Activated CD8-positive, alpha-beta T cell treated with anti-CD3 and anti-CD28 coated beads for 36 hours (primary cell): ENCODE measurements around the gene STAP2. TPM values are rescaled to one million over a fixed set of nuclear protein-coding genes. Genes with fewer than 3 reads are reported as not detected.
A peak's percentile ranks its signal among the peaks of the same experiment; 100 is the strongest.

Source experiments
- ATAC-seq: fragments of 200-7000 bp; cut with Tn5 transposase; one replicate; pipeline ENCODE4 v1.10.0; 2021; ENCODE audit warnings: mild to moderate bottlenecking, moderate library complexity
- CTCF ChIA-PET: fragments of 350-600 bp; sonication (Branson Sonifier 250); formaldehyde crosslinking; loops from one replicate; lab custom pipeline; 2021; ENCODE audit warnings: antibody characterized with exemption; lab: Charles Lee
- POLR2A ChIA-PET: fragments of 350-600 bp; sonication (Branson Sonifier 250); formaldehyde crosslinking; loops from one replicate; lab custom pipeline; 2021; ENCODE audit warnings: antibody characterized with exemption; lab: Charles Lee
- DNase-seq: peaks from one replicate; pipeline ENCODE4 v3.0.0-alpha.2; 2020
- H3K27ac Mint-ChIP-seq: one replicate; pipeline ENCODE4 v1.8.0; 2021; ENCODE audit warnings: mild to moderate bottlenecking, mixed read lengths
- H3K27me3 Mint-ChIP-seq: one replicate; pipeline ENCODE4 v1.8.0; 2021; ENCODE audit warnings: mixed read lengths
- H3K36me3 Mint-ChIP-seq: one replicate; pipeline ENCODE4 v1.8.0; 2021; ENCODE audit warnings: low read depth, mixed read lengths
- H3K4me1 Mint-ChIP-seq: one replicate; pipeline ENCODE4 v1.8.0; 2021; ENCODE audit warnings: low read depth, mixed read lengths
- H3K4me3 Mint-ChIP-seq: one replicate; pipeline ENCODE4 v1.8.0; 2021; ENCODE audit warnings: mild to moderate bottlenecking, moderate library complexity, mixed read lengths
- H3K9me3 Mint-ChIP-seq: one replicate; pipeline ENCODE4 v1.8.0; 2021; ENCODE audit warnings: mixed read lengths
- intact Hi-C: fragments of 100-400 bp; cut with micrococcal nuclease; formaldehyde crosslinking; loops from one replicate; pipeline ENCODE4 v1.10.0; 2022
- total RNA-seq, 2 experiments: library from RNA; stranded (reverse); gene quantifications; one replicate each; pipeline ENCODE4 v1.2.3, GENCODE V29; 2021
- TF ChIP-seq, protein P1 (sequence below): fragments of 200-600 bp; IDR thresholded peaks from one replicate; pipeline ENCODE4 v1.8.0; 2022; ENCODE audit warnings: antibody characterized with exemption, mild to moderate bottlenecking

The STAP2 gene
- total RNA-seq, 2 experiments from 2014 or later: 9.6 to 14.6 TPM

- Mint-ChIP-seq H3K27ac (peak overlapping the region; percentile 87), H3K36me3 (peaks cover 16% of the 10 kb centered on the region), H3K9me3 (no peaks in the 10 kb centered on the region), H3K4me1 (peaks cover 60% of the 10 kb centered on the region), H3K27me3 (no peaks in the 10 kb centered on the region), H3K4me3 (peak overlapping the region; percentile 71)
- peak; percentile 78 for ATAC-seq
- DNase-seq: peak; percentile 82
- ChIA-PET POLR2A (interaction anchor here (0.6 to 2.0 kb wide), 8 partner anchors 9 to 265 kb away, joined by 3 to 7 read pairs (median 4); partner anchors contain the start of genes CHAF1A and SH3GL1), CTCF (interaction anchor here (0.6 to 3.3 kb wide), 8 partner anchors 9 to 113 kb away, joined by 3 to 15 read pairs (median 4); partner anchors contain the start of gene SH3GL1)
- intact Hi-C loops: no loop called here
- TF ChIP-seq, protein P1, sequence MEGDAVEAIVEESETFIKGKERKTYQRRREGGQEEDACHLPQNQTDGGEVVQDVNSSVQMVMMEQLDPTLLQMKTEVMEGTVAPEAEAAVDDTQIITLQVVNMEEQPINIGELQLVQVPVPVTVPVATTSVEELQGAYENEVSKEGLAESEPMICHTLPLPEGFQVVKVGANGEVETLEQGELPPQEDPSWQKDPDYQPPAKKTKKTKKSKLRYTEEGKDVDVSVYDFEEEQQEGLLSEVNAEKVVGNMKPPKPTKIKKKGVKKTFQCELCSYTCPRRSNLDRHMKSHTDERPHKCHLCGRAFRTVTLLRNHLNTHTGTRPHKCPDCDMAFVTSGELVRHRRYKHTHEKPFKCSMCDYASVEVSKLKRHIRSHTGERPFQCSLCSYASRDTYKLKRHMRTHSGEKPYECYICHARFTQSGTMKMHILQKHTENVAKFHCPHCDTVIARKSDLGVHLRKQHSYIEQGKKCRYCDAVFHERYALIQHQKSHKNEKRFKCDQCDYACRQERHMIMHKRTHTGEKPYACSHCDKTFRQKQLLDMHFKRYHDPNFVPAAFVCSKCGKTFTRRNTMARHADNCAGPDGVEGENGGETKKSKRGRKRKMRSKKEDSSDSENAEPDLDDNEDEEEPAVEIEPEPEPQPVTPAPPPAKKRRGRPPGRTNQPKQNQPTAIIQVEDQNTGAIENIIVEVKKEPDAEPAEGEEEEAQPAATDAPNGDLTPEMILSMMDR: no peak
Observed at GRCh38 chr19:4379383-4380253, 41.0 kb upstream of the STAP2 start.

DNA sequence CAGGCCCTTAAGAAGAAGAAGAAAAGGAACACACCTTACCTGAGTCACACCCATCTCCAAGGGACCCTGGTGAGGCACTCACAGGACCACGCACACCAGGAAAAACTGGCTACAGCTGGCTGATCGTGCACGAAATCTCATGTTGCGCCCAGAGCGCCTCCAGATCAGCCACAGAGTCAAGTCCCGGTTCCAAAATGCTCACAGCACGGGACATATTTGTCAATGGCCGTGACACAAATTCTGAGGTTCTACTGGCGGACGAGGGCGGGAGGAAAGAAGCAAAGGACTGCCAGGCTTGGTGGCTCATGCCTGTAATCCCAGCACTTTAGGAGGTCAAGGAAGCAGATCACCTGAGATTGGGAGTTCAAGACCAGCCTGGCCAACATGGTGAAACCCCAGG lies 40.3 kb upstream of the STAP2 start:
- POLR2A ChIA-PET: interaction anchor here (0.9 to 2.0 kb wide), 4 partner anchors 9 to 22 kb away, joined by 3 to 7 read pairs (median 6); partner anchors contain the start of gene SH3GL1
- Mint-ChIP-seq H3K36me3 (peaks cover 16% of the 10 kb centered on the region), H3K9me3 (no peaks in the 10 kb centered on the region), H3K27me3 (no peaks in the 10 kb centered on the region), H3K4me1 (peaks cover 62% of the 10 kb centered on the region), H3K4me3 (peak overlapping the region; percentile 71), H3K27ac (peak overlapping the region; percentile 87)
- TF ChIP-seq, protein P1: no peak
- intact Hi-C loops: no loop called here
- DNase-seq (no peak), ATAC-seq (no peak)
- CTCF ChIA-PET: interaction anchor here (0.7 to 3.3 kb wide), 5 partner anchors 9 to 112 kb away, joined by 3 to 15 read pairs (median 5); partner anchors contain the start of gene SH3GL1

- no peaks in the 10 kb centered on the region for H3K27me3 Mint-ChIP-seq
- CTCF ChIA-PET: interaction anchor here (2.2 kb wide), 1 partner anchor 110 kb away, joined by 7 read pairs; no protein-coding TSS in a partner anchor
- peak overlapping the region; percentile 46 for H3K27ac Mint-ChIP-seq
- no peak for ATAC-seq
- no peaks in the 10 kb centered on the region for H3K9me3 Mint-ChIP-seq
- peaks cover 61% of the 10 kb centered on the region for H3K4me1 Mint-ChIP-seq
- H3K4me3 Mint-ChIP-seq: no peak overlapping the region
- DNase-seq: no peak
- TF ChIP-seq, protein P1: no peak
- intact Hi-C loops: no loop called here
- peaks cover 13% of the 10 kb centered on the region for H3K36me3 Mint-ChIP-seq
- POLR2A ChIA-PET: interaction anchor here (0.7 to 2.2 kb wide), 3 partner anchors 13 to 25 kb away, joined by 3 to 6 read pairs (median 3); partner anchors contain the start of gene CHAF1A
Observed at GRCh38 chr19:4376991-4377781, 38.6 kb upstream of the STAP2 start.

DNA sequence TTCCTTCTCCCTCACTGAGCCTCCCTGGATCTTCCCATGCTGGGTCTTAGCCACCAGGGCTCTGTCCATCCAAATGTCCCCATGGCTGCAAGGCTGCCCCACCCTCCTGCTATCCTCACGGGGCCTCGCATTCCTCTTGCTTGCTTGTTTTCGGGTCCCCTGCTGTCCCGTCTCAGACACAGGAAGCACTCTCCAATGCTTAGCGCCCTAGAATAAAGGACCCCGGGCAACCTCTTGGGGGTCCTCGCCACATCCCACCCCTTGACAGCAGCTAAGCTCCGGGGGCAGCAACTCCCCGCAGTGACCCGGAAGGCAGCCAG lies 38.0 kb upstream of the STAP2 start:
- TF ChIP-seq, protein P1: no peak
- Mint-ChIP-seq H3K4me3 (no peak overlapping the region), H3K9me3 (no peaks in the 10 kb centered on the region), H3K27me3 (no peaks in the 10 kb centered on the region), H3K27ac (peak overlapping the region; percentile 46), H3K4me1 (peaks cover 61% of the 10 kb centered on the region), H3K36me3 (peaks cover 13% of the 10 kb centered on the region)
- ChIA-PET POLR2A (interaction anchor here (0.7 to 2.2 kb wide), 3 partner anchors 13 to 26 kb away, joined by 3 to 6 read pairs (median 3); partner anchors contain the start of gene CHAF1A), CTCF (interaction anchor here (1.6 to 2.2 kb wide), 2 partner anchors 24 to 110 kb away, joined by 4 to 7 read pairs; no protein-coding TSS in a partner anchor)
- DNase-seq: no peak
- intact Hi-C loops: no loop called here
- no peak for ATAC-seq
